ENCODE measurements around the gene ZNF710. TPM values are rescaled to one million over a fixed set of nuclear protein-coding genes. Genes with fewer than 3 reads are reported as not detected.

ZNF710 gene
- total and polyA plus RNA-seq, 2 of the 8 experiments (the other 6 are each of a cell fraction or from before 2014, with no cell fraction given) = 10.5 to 24.0 TPM

GRCh38 chr15:90047956-90048575 is 46.9 kb downstream of the ZNF710 start (continued):
- TF ChIP-seq RAD21 (IDR thresholded peaks at IDR 0.05 in 1 of 2, conservative IDR thresholded peaks at IDR 0.05 in 1 of 2; ENCODE audit: low read depth in 2 of 2, low read length in 2 of 2) = no peak
- no peak for TF ChIP-seq CEBPB (IDR thresholded peaks at IDR 0.05; ENCODE audit: low read depth, low read length)

All from H1 (cell line).